ENCODE results near the gene IQCE. TPM values are rescaled to one million over a fixed set of nuclear protein-coding genes. Genes with fewer than 3 reads are reported as not detected.
"Not testable (repeated sequence)": the region's sequence is repeated elsewhere in the genome, so short reads cannot be mapped to it uniquely, and the experiment has no call there.

IQCE gene
- total RNA-seq, 1 donor from 2014 or later, result 12.1 TPM

GRCh38 chr7:2531796-2532110, 27.0 kb upstream of the IQCE start:
- DNase-seq (ENCODE audit: low read depth), result not testable (repeated sequence)

GRCh38 chr7:2532199-2532772, 26.5 kb upstream of the IQCE start:
- DNase-seq (ENCODE audit: low read depth), result not testable (repeated sequence)

- DNase-seq (ENCODE audit: low read depth), result not testable (repeated sequence)
Observed at GRCh38 chr7:2532816-2533215, 26.0 kb upstream of the IQCE start.

- not testable (repeated sequence) for DNase-seq (ENCODE audit: low read depth)
Observed at GRCh38 chr7:2533566-2533965, 25.2 kb upstream of the IQCE start.

GRCh38 chr7:2534214-2534613, 24.6 kb upstream of the IQCE start:
- DNase-seq (ENCODE audit: low read depth), result not testable (repeated sequence)

- DNase-seq (ENCODE audit: low read depth), result not testable (repeated sequence)
Observed at GRCh38 chr7:2535872-2536627, 22.7 kb upstream of the IQCE start.

- no peak for DNase-seq (ENCODE audit: low read depth)
Observed at GRCh38 chr7:2537981-2538851, 20.6 kb upstream of the IQCE start.

GRCh38 chr7:2539031-2539911, 19.5 kb upstream of the IQCE start:
- DNase-seq (ENCODE audit: low read depth), result no peak

GRCh38 chr7:2540133-2540532, 18.6 kb upstream of the IQCE start:
- no peak for DNase-seq (ENCODE audit: low read depth)

GRCh38 chr7:2540641-2541051, 18.1 kb upstream of the IQCE start:
- no peak for DNase-seq (ENCODE audit: low read depth)

GRCh38 chr7:2541291-2542010, 17.3 kb upstream of the IQCE start:
- DNase-seq (ENCODE audit: low read depth), result no peak

GRCh38 chr7:2542011-2542915, 16.5 kb upstream of the IQCE start:
- no peak for DNase-seq (ENCODE audit: low read depth)

GRCh38 chr7:2542916-2543871, 15.6 kb upstream of the IQCE start:
- DNase-seq (ENCODE audit: low read depth), result no peak

- no peak for DNase-seq (ENCODE audit: low read depth)
Observed at GRCh38 chr7:2544541-2545188, 14.1 kb upstream of the IQCE start.

GRCh38 chr7:2545746-2546425, 12.9 kb upstream of the IQCE start:
- no peak for DNase-seq (ENCODE audit: low read depth)

- no peak for DNase-seq (ENCODE audit: low read depth)
Observed at GRCh38 chr7:2546776-2547586, 11.8 kb upstream of the IQCE start.
